ENCODE results near the gene CLSTN1. TPM values are rescaled to one million over a fixed set of nuclear protein-coding genes. Genes with fewer than 3 reads are reported as not detected.
A peak's percentile ranks its signal among the peaks of the same experiment; 100 is the strongest.
"Not testable (repeated sequence)": the region's sequence is repeated elsewhere in the genome, so short reads cannot be mapped to it uniquely, and the experiment has no call there.

Gene CLSTN1
- polyA plus RNA-seq, 4 donors, result 29.2 to 78.8 (median 41.8) TPM

GRCh38 chr1:9794081-9794480, 29.7 kb downstream of the CLSTN1 start:
- peaks cover 0 to 4% (median 2%) of the 10 kb centered on the region in 3 donors for H3K4me1 ChIP-seq (ENCODE audit: control insufficient read depth in 3 of 3, insufficient read depth in 2 of 3, low read depth in 1 of 3, low read length in 2 of 3)
- H3K27me3 ChIP-seq (ENCODE audit: control insufficient read depth in 3 of 3, insufficient read depth in 3 of 3, low read length in 3 of 3), result no peaks in the 10 kb centered on the region
- H3K27ac ChIP-seq (ENCODE audit: low read depth in 1 of 3, low read length in 2 of 3), result no peak overlapping the region
- DNase-seq, result no peak
- no peaks in the 10 kb centered on the region for H3K9me3 ChIP-seq (ENCODE audit: control insufficient read depth in 2 of 2, insufficient read depth in 1 of 2, low read depth in 1 of 2, low read length in 1 of 2)
- no peak overlapping the region for H3K4me3 ChIP-seq (ENCODE audit: low read depth in 1 of 3, low read length in 3 of 3)
- no peak for FAIRE-seq
- H3K36me3 ChIP-seq (ENCODE audit: control insufficient read depth in 3 of 3, insufficient read depth in 2 of 3, low read depth in 1 of 3, low read length in 3 of 3), result no peaks in the 10 kb centered on the region
- 82 to 86% (median 85%) methylated on average over 6 of the region's 6 CpGs for WGBS, 3 donors

- DNase-seq, result no peak
- no peaks in the 10 kb centered on the region for H3K9me3 ChIP-seq (ENCODE audit: control insufficient read depth in 2 of 2, insufficient read depth in 1 of 2, low read depth in 1 of 2, low read length in 1 of 2)
- FAIRE-seq, result no peak
- H3K4me1 ChIP-seq (ENCODE audit: control insufficient read depth in 3 of 3, insufficient read depth in 2 of 3, low read depth in 1 of 3, low read length in 2 of 3), result peaks cover 0 to 4% (median 2%) of the 10 kb centered on the region in 3 donors
- H3K36me3 ChIP-seq (ENCODE audit: control insufficient read depth in 3 of 3, insufficient read depth in 2 of 3, low read depth in 1 of 3, low read length in 3 of 3), result peaks cover 0 to 2% (median 0%) of the 10 kb centered on the region in 3 donors
- H3K27me3 ChIP-seq (ENCODE audit: control insufficient read depth in 3 of 3, insufficient read depth in 3 of 3, low read length in 3 of 3), result no peaks in the 10 kb centered on the region
- H3K4me3 ChIP-seq (ENCODE audit: low read depth in 1 of 3, low read length in 3 of 3), result no peak overlapping the region
- H3K27ac ChIP-seq (ENCODE audit: low read depth in 1 of 3, low read length in 2 of 3), result no peak overlapping the region
- WGBS, 3 donors, result 75 to 81% (median 80%) methylated on average over 15 of the region's 15 CpGs
These were observed 30.5 kb downstream of the CLSTN1 start for GRCh38 chr1:9793291-9793690.

GRCh38 chr1:9792156-9793042, 31.4 kb downstream of the CLSTN1 start:
- WGBS, 3 donors, result 71 to 78% (median 74%) methylated on average over 14 of the region's 14 CpGs
- H3K27ac ChIP-seq (ENCODE audit: low read depth in 1 of 3, low read length in 2 of 3), result no peak overlapping the region

GRCh38 chr1:9789700-9790099, 34.1 kb downstream of the CLSTN1 start:
- H3K9me3 ChIP-seq (ENCODE audit: control insufficient read depth in 2 of 2, insufficient read depth in 1 of 2, low read depth in 1 of 2, low read length in 1 of 2); H3K4me3 ChIP-seq (ENCODE audit: low read depth in 1 of 3, low read length in 3 of 3); DNase-seq; H3K36me3 ChIP-seq (ENCODE audit: control insufficient read depth in 3 of 3, insufficient read depth in 2 of 3, low read depth in 1 of 3, low read length in 3 of 3); H3K27ac ChIP-seq (ENCODE audit: low read depth in 1 of 3, low read length in 2 of 3); H3K4me1 ChIP-seq (ENCODE audit: control insufficient read depth in 3 of 3, insufficient read depth in 2 of 3, low read depth in 1 of 3, low read length in 2 of 3); FAIRE-seq; H3K27me3 ChIP-seq (ENCODE audit: control insufficient read depth in 3 of 3, insufficient read depth in 3 of 3, low read length in 3 of 3): not testable (repeated sequence)
- WGBS, 3 donors, result 96 to 97% (median 96%) methylated on average over 4 of the region's 4 CpGs

More at GRCh38 chr1:9792156-9793042, 31.4 kb downstream of the CLSTN1 start:
- no peak overlapping the region for H3K4me3 ChIP-seq (ENCODE audit: low read depth in 1 of 3, low read length in 3 of 3)
- DNase-seq, result peak in 1 of 2 donors; percentile 24
- no peaks in the 10 kb centered on the region for H3K27me3 ChIP-seq (ENCODE audit: control insufficient read depth in 3 of 3, insufficient read depth in 3 of 3, low read length in 3 of 3)
- peaks cover 0 to 2% (median 0%) of the 10 kb centered on the region in 3 donors for H3K36me3 ChIP-seq (ENCODE audit: control insufficient read depth in 3 of 3, insufficient read depth in 2 of 3, low read depth in 1 of 3, low read length in 3 of 3)
- no peak for FAIRE-seq
- peaks cover 0 to 4% (median 0%) of the 10 kb centered on the region in 3 donors for H3K4me1 ChIP-seq (ENCODE audit: control insufficient read depth in 3 of 3, insufficient read depth in 2 of 3, low read depth in 1 of 3, low read length in 2 of 3)
- H3K9me3 ChIP-seq (ENCODE audit: control insufficient read depth in 2 of 2, insufficient read depth in 1 of 2, low read depth in 1 of 2, low read length in 1 of 2), result no peaks in the 10 kb centered on the region

GRCh38 chr1:9787702-9788101, 36.1 kb downstream of the CLSTN1 start:
- H3K27ac ChIP-seq (ENCODE audit: low read depth in 1 of 3, low read length in 2 of 3), result no peak overlapping the region
- peaks cover 0 to 6% (median 2%) of the 10 kb centered on the region in 3 donors for H3K36me3 ChIP-seq (ENCODE audit: control insufficient read depth in 3 of 3, insufficient read depth in 2 of 3, low read depth in 1 of 3, low read length in 3 of 3)
- no peaks in the 10 kb centered on the region for H3K9me3 ChIP-seq (ENCODE audit: control insufficient read depth in 2 of 2, insufficient read depth in 1 of 2, low read depth in 1 of 2, low read length in 1 of 2)
- FAIRE-seq (no peak), DNase-seq (no peak)
- 80 to 89% (median 81%) methylated on average over 8 of the region's 8 CpGs for WGBS, 3 donors
- H3K4me1 ChIP-seq (ENCODE audit: control insufficient read depth in 3 of 3, insufficient read depth in 2 of 3, low read depth in 1 of 3, low read length in 2 of 3), result no peaks in the 10 kb centered on the region
- no peaks in the 10 kb centered on the region for H3K27me3 ChIP-seq (ENCODE audit: control insufficient read depth in 3 of 3, insufficient read depth in 3 of 3, low read length in 3 of 3)
- no peak overlapping the region for H3K4me3 ChIP-seq (ENCODE audit: low read depth in 1 of 3, low read length in 3 of 3)

- Histone ChIP-seq H3K9me3 (ENCODE audit: control insufficient read depth in 2 of 2, insufficient read depth in 1 of 2, low read depth in 1 of 2, low read length in 1 of 2) (no peaks in the 10 kb centered on the region), H3K4me3 (ENCODE audit: low read depth in 1 of 3, low read length in 3 of 3) (no peak overlapping the region), H3K4me1 (ENCODE audit: control insufficient read depth in 3 of 3, insufficient read depth in 2 of 3, low read depth in 1 of 3, low read length in 2 of 3) (no peaks in the 10 kb centered on the region), H3K27ac (ENCODE audit: low read depth in 1 of 3, low read length in 2 of 3) (no peak overlapping the region), H3K27me3 (ENCODE audit: control insufficient read depth in 3 of 3, insufficient read depth in 3 of 3, low read length in 3 of 3) (no peaks in the 10 kb centered on the region), H3K36me3 (ENCODE audit: control insufficient read depth in 3 of 3, insufficient read depth in 2 of 3, low read depth in 1 of 3, low read length in 3 of 3) (peaks cover 0 to 6% (median 2%) of the 10 kb centered on the region in 3 donors)
- no peak for DNase-seq
- 63 to 87% (median 77%) methylated on average over 6 of the region's 6 CpGs for WGBS, 3 donors
- no peak for FAIRE-seq
These were observed 38.4 kb downstream of the CLSTN1 start for GRCh38 chr1:9785406-9785805.

- peaks cover 0 to 6% (median 2%) of the 10 kb centered on the region in 3 donors for H3K36me3 ChIP-seq (ENCODE audit: control insufficient read depth in 3 of 3, insufficient read depth in 2 of 3, low read depth in 1 of 3, low read length in 3 of 3)
- no peak for FAIRE-seq
- H3K27ac ChIP-seq (ENCODE audit: low read depth in 1 of 3, low read length in 2 of 3), result no peak overlapping the region
- no peaks in the 10 kb centered on the region for H3K9me3 ChIP-seq (ENCODE audit: control insufficient read depth in 2 of 2, insufficient read depth in 1 of 2, low read depth in 1 of 2, low read length in 1 of 2)
- WGBS, 3 donors, result 20 to 54% (median 31%) methylated on average over 3 of the region's 3 CpGs
- DNase-seq, result peak; percentile 74 to 81
- H3K4me3 ChIP-seq (ENCODE audit: low read depth in 1 of 3, low read length in 3 of 3), result no peak overlapping the region
- H3K4me1 ChIP-seq (ENCODE audit: control insufficient read depth in 3 of 3, insufficient read depth in 2 of 3, low read depth in 1 of 3, low read length in 2 of 3), result no peaks in the 10 kb centered on the region
- no peaks in the 10 kb centered on the region for H3K27me3 ChIP-seq (ENCODE audit: control insufficient read depth in 3 of 3, insufficient read depth in 3 of 3, low read length in 3 of 3)
These were observed 39.1 kb downstream of the CLSTN1 start for GRCh38 chr1:9784508-9785133.

- no peaks in the 10 kb centered on the region for H3K9me3 ChIP-seq (ENCODE audit: control insufficient read depth in 2 of 2, insufficient read depth in 1 of 2, low read depth in 1 of 2, low read length in 1 of 2)
- WGBS, 3 donors, result 93 to 97% (median 95%) methylated on average over 10 of the region's 10 CpGs
- H3K36me3 ChIP-seq (ENCODE audit: control insufficient read depth in 3 of 3, insufficient read depth in 2 of 3, low read depth in 1 of 3, low read length in 3 of 3), result peaks cover 0 to 9% (median 0%) of the 10 kb centered on the region in 3 donors
- H3K4me3 ChIP-seq (ENCODE audit: low read depth in 1 of 3, low read length in 3 of 3), result no peak overlapping the region
- FAIRE-seq (no peak), DNase-seq (no peak)
- H3K27me3 ChIP-seq (ENCODE audit: control insufficient read depth in 3 of 3, insufficient read depth in 3 of 3, low read length in 3 of 3), result no peaks in the 10 kb centered on the region
- H3K4me1 ChIP-seq (ENCODE audit: control insufficient read depth in 3 of 3, insufficient read depth in 2 of 3, low read depth in 1 of 3, low read length in 2 of 3), result no peaks in the 10 kb centered on the region
- no peak overlapping the region for H3K27ac ChIP-seq (ENCODE audit: low read depth in 1 of 3, low read length in 2 of 3)
These were observed 40.9 kb downstream of the CLSTN1 start for GRCh38 chr1:9782897-9783296.
